ENCODE results near the gene CCSER1.
"Not testable (repeated sequence)": the region's sequence is repeated elsewhere in the genome, so short reads cannot be mapped to it uniquely, and the experiment has no call there.

The CCSER1 gene

DNA sequence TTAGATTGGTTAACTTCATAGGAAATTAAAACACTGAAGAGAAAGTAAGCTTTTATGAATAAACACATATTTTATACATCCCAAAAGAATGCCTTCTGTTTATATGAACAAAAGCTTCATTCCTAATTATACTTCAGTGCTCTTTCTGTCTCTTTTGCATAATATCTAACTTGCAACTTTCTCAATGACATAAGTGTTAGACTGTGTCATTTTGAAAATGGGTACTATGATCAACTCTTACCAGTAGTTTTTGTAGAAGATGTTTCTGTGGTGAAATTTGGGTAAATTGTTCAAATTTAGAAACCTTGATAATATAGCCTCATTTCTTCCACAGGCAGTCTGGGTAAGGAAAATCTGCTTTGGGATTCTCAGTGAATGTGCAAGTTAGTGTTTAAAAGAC is 991.4 kb downstream of the CCSER1 start:
- Histone ChIP-seq H3K4me1 (ENCODE audit: control insufficient read depth, low read depth, low read length) (no peaks in the 10 kb centered on the region), H3K36me3 (ENCODE audit: control insufficient read depth, low read depth, low read length) (no peaks in the 10 kb centered on the region), H3K27me3 (ENCODE audit: control insufficient read depth, insufficient read depth, low read length) (no peaks in the 10 kb centered on the region), H3K27ac (ENCODE audit: low read length) (no peak overlapping the region), H3K9ac (ENCODE audit: low read length) (no peak overlapping the region), H3K4me3 (ENCODE audit: low read length) (no peak overlapping the region), H3K9me3 (ENCODE audit: control insufficient read depth, low read depth, low read length) (no peaks in the 10 kb centered on the region)

DNA sequence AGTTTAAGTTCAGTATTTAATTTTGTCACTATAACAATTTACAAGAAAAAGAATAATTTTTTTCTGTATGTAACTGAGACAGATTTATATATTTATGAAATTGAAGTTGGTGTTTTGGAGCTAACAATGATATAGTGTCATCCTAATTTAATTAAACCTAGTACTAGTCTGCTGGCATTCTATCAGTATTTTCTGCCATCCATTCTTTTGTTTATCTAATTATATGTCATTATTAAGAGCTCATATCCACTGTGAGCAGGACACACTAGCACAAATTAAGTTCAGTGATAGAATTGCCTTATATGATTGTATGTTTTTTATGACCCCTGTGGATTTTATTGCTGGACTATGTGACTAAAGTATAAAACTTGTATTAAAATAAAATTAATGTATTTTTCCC is 996.5 kb downstream of the CCSER1 start:
- H3K9me3 ChIP-seq (ENCODE audit: control insufficient read depth, low read depth, low read length), result no peaks in the 10 kb centered on the region
- no peaks in the 10 kb centered on the region for H3K36me3 ChIP-seq (ENCODE audit: control insufficient read depth, low read depth, low read length)
- no peak overlapping the region for H3K4me3 ChIP-seq (ENCODE audit: low read length)
- no peak overlapping the region for H3K9ac ChIP-seq (ENCODE audit: low read length)
- H3K27ac ChIP-seq (ENCODE audit: low read length), result no peak overlapping the region
- no peaks in the 10 kb centered on the region for H3K27me3 ChIP-seq (ENCODE audit: control insufficient read depth, insufficient read depth, low read length)
- H3K4me1 ChIP-seq (ENCODE audit: control insufficient read depth, low read depth, low read length), result no peaks in the 10 kb centered on the region

DNA sequence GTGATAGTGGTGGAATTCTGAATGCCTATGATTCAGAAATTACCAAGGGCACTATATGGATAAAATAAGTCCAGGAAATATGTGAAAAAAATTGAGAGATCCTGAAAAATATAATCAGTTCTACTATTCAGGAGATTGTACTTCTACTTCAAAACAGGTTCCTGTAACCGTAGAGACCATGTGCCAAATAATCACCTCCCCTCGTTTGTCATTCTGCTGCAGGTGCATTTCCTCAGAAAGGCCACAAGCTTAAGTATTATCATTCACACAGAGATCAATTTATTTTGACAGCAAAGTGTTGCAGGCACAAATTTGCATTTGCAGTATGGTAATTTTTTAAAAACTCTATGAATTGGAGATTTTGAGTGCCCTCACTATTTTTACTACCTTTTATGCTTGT is 1000.0 kb downstream of the CCSER1 start:
- Histone ChIP-seq H3K9ac (ENCODE audit: low read length) (no peak overlapping the region), H3K36me3 (ENCODE audit: control insufficient read depth, low read depth, low read length) (no peaks in the 10 kb centered on the region), H3K4me1 (ENCODE audit: control insufficient read depth, low read depth, low read length) (no peaks in the 10 kb centered on the region), H3K9me3 (ENCODE audit: control insufficient read depth, low read depth, low read length) (no peaks in the 10 kb centered on the region), H3K27me3 (ENCODE audit: control insufficient read depth, insufficient read depth, low read length) (no peaks in the 10 kb centered on the region), H3K27ac (ENCODE audit: low read length) (no peak overlapping the region), H3K4me3 (ENCODE audit: low read length) (no peak overlapping the region)

DNA sequence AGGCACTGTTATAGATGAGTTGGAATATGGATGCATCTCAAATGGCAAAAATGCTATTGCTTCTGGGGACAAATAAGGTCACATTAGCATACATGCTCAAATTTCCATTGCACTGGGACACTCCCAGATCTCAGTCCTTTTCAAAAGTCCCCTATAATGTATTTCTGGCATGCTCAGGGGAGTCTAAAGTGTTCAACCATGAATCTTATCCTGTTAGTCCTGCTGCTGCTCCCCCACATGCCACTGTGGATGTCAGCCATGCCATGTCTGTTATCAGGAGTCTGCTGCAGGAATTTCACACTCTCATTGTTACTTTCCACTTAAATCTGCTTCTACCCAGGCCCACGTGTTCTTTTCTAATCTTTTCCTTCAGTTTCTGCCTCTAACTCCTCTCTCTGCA is 1000.6 kb downstream of the CCSER1 start:
- Histone ChIP-seq H3K27ac (ENCODE audit: low read length) (no peak overlapping the region), H3K27me3 (ENCODE audit: control insufficient read depth, insufficient read depth, low read length) (no peaks in the 10 kb centered on the region), H3K4me3 (ENCODE audit: low read length) (no peak overlapping the region), H3K4me1 (ENCODE audit: control insufficient read depth, low read depth, low read length) (no peaks in the 10 kb centered on the region), H3K9me3 (ENCODE audit: control insufficient read depth, low read depth, low read length) (no peaks in the 10 kb centered on the region), H3K9ac (ENCODE audit: low read length) (no peak overlapping the region), H3K36me3 (ENCODE audit: control insufficient read depth, low read depth, low read length) (no peaks in the 10 kb centered on the region)

DNA sequence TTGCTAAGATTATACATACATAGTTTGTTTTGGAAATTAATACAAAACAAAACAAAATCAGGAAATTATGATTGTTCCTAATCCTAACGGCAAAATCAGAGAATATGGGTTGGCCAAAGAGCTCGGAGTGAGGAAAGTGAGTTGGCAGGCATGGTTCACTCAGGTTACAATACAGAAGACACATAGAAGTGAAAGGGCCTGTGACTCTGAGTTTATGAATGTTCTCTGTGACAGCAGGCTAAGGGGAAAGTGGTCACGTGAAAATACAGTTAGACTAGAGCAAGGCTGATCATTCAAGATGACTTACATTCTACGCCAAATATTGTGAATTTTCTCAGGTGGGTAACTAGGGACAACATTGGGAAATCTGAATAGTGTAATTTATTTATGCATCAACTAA is 1001.3 kb downstream of the CCSER1 start:
- H3K9ac ChIP-seq (ENCODE audit: low read length), result no peak overlapping the region
- H3K9me3 ChIP-seq (ENCODE audit: control insufficient read depth, low read depth, low read length), result no peaks in the 10 kb centered on the region
- no peaks in the 10 kb centered on the region for H3K4me1 ChIP-seq (ENCODE audit: control insufficient read depth, low read depth, low read length)
- H3K4me3 ChIP-seq (ENCODE audit: low read length), result no peak overlapping the region
- no peaks in the 10 kb centered on the region for H3K36me3 ChIP-seq (ENCODE audit: control insufficient read depth, low read depth, low read length)
- H3K27ac ChIP-seq (ENCODE audit: low read length), result no peak overlapping the region
- H3K27me3 ChIP-seq (ENCODE audit: control insufficient read depth, insufficient read depth, low read length), result no peaks in the 10 kb centered on the region

DNA sequence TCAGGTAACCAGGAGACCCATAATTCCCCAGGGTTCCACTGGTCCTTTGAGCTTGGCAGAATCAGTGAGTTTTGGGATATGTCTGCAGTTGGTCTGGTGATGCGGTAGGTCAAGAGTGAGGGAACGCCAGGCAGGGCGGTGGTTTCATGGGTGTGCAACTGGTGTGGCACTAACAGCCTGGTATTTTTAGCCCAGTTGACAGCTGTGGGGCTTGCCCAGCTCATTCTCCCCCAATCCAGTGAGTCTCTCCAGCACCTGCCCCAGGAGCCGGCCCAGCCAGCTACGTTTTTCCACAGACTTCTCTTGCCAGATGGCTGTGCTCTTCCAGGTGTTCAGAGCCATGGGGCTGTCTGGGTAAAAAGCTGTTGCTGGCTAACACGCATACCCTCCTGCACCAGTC is 1019.9 kb downstream of the CCSER1 start:
- no peak overlapping the region for H3K9ac ChIP-seq (ENCODE audit: low read length)
- no peak overlapping the region for H3K27ac ChIP-seq (ENCODE audit: low read length)
- no peaks in the 10 kb centered on the region for H3K27me3 ChIP-seq (ENCODE audit: control insufficient read depth, insufficient read depth, low read length)
- no peaks in the 10 kb centered on the region for H3K9me3 ChIP-seq (ENCODE audit: control insufficient read depth, low read depth, low read length)
- no peak overlapping the region for H3K4me3 ChIP-seq (ENCODE audit: low read length)
- H3K4me1 ChIP-seq (ENCODE audit: control insufficient read depth, low read depth, low read length), result no peaks in the 10 kb centered on the region
- H3K36me3 ChIP-seq (ENCODE audit: control insufficient read depth, low read depth, low read length), result no peaks in the 10 kb centered on the region

DNA sequence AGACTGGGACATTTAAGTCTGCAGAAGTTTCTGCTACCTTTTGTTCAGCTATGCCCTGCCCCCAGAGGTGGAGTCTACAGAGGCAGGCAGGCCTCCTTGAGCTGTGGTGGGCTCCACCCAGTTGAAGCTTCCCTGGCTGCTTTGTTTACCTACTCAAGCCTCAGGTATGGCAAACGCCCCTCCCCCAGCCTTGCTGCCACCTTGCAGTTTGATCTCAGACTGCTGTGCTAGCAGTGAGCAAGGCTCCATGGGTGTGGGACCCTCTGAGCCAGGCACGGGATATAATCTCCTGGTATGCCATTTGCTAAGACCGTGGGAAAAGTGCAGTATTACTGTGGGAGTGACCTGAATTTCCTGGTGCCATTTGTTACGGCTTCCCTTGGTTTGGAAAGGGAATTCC is 1026.8 kb downstream of the CCSER1 start:
- H3K9ac ChIP-seq (ENCODE audit: low read length); H3K9me3 ChIP-seq (ENCODE audit: control insufficient read depth, low read depth, low read length); H3K4me3 ChIP-seq (ENCODE audit: low read length); H3K27ac ChIP-seq (ENCODE audit: low read length); H3K36me3 ChIP-seq (ENCODE audit: control insufficient read depth, low read depth, low read length); H3K27me3 ChIP-seq (ENCODE audit: control insufficient read depth, insufficient read depth, low read length); H3K4me1 ChIP-seq (ENCODE audit: control insufficient read depth, low read depth, low read length): not testable (repeated sequence)

DNA sequence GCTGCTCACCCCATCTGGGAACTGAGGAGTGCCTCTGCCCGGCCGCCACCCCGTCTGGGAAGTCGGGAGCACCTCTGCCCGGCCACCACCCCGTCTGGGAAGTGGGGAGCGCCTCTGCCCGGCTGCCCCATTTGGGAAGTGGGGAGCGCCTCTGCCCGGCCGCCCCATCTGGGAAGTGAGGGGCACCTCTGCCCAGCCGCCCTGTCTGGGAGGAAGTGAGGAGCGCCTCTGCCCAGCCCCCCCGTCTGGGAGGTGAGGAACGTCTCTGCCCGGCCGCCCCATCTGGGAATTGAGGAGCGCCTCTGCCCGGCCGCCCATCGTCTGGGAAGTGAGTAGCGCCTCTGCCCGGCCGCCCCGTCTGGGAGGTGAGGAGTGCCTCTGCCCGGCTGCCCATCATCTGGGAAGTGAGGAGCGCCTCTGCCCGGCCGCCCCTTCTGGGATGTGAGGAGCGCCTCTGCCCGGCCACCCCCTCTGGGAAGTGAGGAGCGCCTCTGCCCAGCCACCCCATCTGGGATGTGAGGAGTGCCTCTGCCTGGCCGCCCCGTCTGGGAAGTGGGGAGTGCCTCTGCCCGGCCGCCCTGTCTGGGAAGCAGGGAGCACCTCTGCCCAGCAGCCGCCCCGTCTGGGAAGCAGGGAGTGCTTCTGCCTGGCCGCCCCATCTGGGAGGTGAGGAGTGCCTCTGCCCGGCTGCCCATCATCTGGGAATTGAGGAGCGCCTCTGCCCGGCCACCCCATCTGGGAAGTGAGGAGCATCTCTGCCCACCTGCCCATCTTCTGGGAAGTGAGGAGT is 1040.9 kb downstream of the CCSER1 start:
- H3K4me3 ChIP-seq (ENCODE audit: low read length); H3K27ac ChIP-seq (ENCODE audit: low read length); H3K36me3 ChIP-seq (ENCODE audit: control insufficient read depth, low read depth, low read length); H3K9ac ChIP-seq (ENCODE audit: low read length); H3K27me3 ChIP-seq (ENCODE audit: control insufficient read depth, insufficient read depth, low read length); H3K9me3 ChIP-seq (ENCODE audit: control insufficient read depth, low read depth, low read length); H3K4me1 ChIP-seq (ENCODE audit: control insufficient read depth, low read depth, low read length): not testable (repeated sequence)

DNA sequence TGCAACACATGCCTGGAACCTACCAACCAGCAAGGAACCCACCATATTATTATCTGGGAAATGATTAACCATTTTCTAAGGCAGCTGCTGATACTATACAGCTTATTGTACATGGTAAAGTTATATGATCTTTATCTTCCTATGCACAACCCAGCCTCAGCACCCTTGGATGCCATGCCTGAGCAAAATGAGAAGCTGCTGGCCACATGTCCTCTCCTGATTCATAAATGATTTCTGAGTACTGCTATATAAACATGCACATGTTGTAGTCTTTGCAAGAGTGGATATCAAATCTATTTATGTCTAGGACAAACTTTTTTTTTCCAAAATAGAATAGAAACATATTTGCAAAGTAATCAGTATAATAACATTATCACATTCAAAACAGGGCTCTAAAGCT is 1043.6 kb downstream of the CCSER1 start:
- H3K4me1 ChIP-seq (ENCODE audit: control insufficient read depth, low read depth, low read length), result no peaks in the 10 kb centered on the region
- H3K9me3 ChIP-seq (ENCODE audit: control insufficient read depth, low read depth, low read length), result peaks cover 6% of the 10 kb centered on the region
- no peaks in the 10 kb centered on the region for H3K27me3 ChIP-seq (ENCODE audit: control insufficient read depth, insufficient read depth, low read length)
- H3K36me3 ChIP-seq (ENCODE audit: control insufficient read depth, low read depth, low read length), result no peaks in the 10 kb centered on the region
- no peak overlapping the region for H3K4me3 ChIP-seq (ENCODE audit: low read length)
- H3K9ac ChIP-seq (ENCODE audit: low read length), result no peak overlapping the region
- no peak overlapping the region for H3K27ac ChIP-seq (ENCODE audit: low read length)

DNA sequence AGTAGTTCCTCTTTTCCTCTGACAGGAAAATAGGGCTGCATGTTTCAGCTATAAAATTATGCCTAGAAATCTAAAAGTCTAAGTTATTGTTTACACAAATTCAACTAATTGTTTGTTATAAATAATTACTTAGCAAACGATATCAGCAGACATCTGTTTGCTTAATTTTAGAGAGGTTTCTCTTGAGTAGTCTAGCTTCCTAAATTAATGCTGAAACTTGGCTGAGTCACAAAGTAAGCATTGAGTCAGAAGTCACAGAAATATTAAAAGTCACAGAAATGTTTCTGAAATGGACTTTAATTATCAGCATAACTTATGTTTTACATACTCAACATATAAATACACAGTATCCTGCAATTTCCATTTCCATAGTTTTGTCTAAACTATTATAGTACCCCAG is 1044.0 kb downstream of the CCSER1 start:
- peaks cover 6% of the 10 kb centered on the region for H3K9me3 ChIP-seq (ENCODE audit: control insufficient read depth, low read depth, low read length)
- no peak overlapping the region for H3K4me3 ChIP-seq (ENCODE audit: low read length)
- H3K4me1 ChIP-seq (ENCODE audit: control insufficient read depth, low read depth, low read length), result no peaks in the 10 kb centered on the region
- H3K36me3 ChIP-seq (ENCODE audit: control insufficient read depth, low read depth, low read length), result no peaks in the 10 kb centered on the region
- no peak overlapping the region for H3K9ac ChIP-seq (ENCODE audit: low read length)
- no peaks in the 10 kb centered on the region for H3K27me3 ChIP-seq (ENCODE audit: control insufficient read depth, insufficient read depth, low read length)
- no peak overlapping the region for H3K27ac ChIP-seq (ENCODE audit: low read length)

DNA sequence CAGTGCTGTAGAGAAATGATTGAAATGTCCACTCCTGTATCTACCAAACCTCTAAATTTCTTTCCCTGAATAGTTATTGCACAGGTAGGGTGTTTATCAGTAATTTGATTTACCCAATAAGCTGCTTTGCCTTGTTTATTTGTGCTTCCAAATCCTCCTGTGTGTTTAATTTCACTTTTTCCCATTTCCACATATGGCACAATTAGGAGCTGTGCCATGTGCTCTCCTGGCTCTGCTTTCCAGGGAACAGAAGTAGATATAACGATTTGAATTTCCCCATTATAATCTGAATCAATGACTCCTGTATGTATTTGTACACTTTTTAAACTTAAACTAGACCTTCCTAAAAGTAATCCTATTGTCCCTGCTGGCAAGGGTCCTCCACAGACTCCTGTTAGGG is 1057.9 kb downstream of the CCSER1 start:
- H3K9me3 ChIP-seq (ENCODE audit: control insufficient read depth, low read depth, low read length); H3K4me1 ChIP-seq (ENCODE audit: control insufficient read depth, low read depth, low read length); H3K27ac ChIP-seq (ENCODE audit: low read length); H3K4me3 ChIP-seq (ENCODE audit: low read length); H3K36me3 ChIP-seq (ENCODE audit: control insufficient read depth, low read depth, low read length); H3K27me3 ChIP-seq (ENCODE audit: control insufficient read depth, insufficient read depth, low read length); H3K9ac ChIP-seq (ENCODE audit: low read length): not testable (repeated sequence)

DNA sequence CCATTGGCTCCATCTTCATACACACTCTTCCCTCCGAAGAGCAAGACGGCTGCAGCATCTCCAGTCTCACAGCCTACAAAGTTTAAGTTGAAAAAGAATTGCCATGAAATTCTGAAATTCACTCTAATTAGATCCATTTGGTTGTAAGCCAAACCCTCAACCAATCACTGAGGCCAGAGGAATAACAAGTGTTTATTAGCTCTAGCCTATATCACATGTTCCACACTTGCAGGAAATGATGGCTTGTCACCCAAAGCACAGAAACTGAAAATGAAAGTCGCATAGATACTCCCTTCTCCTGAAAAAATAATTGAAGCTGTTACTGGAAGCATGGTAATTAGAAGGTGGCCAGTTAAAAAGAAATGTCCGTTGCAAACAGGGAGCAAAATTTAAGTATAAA is 1071.8 kb downstream of the CCSER1 start:
- no peaks in the 10 kb centered on the region for H3K4me1 ChIP-seq (ENCODE audit: control insufficient read depth, low read depth, low read length)
- no peak overlapping the region for H3K9ac ChIP-seq (ENCODE audit: low read length)
- no peaks in the 10 kb centered on the region for H3K9me3 ChIP-seq (ENCODE audit: control insufficient read depth, low read depth, low read length)
- no peak overlapping the region for H3K4me3 ChIP-seq (ENCODE audit: low read length)
- no peaks in the 10 kb centered on the region for H3K27me3 ChIP-seq (ENCODE audit: control insufficient read depth, insufficient read depth, low read length)
- no peak overlapping the region for H3K27ac ChIP-seq (ENCODE audit: low read length)
- no peaks in the 10 kb centered on the region for H3K36me3 ChIP-seq (ENCODE audit: control insufficient read depth, low read depth, low read length)
